HG02642 (cell line): ENCODE data around the gene SKI.

Source experiments
- ATAC-seq: cut with Tn5 transposase; IDR thresholded peaks from one replicate; pipeline ENCODE4 v1.9.1; 2021; ENCODE audit warnings: mild to moderate bottlenecking; ENCODE audit not compliant: unreplicated experiment, poor library complexity

The SKI gene

GRCh38 chr1:2228694-2229036 lies 546 bp downstream of the SKI start:
- no peak for ATAC-seq

DNA sequence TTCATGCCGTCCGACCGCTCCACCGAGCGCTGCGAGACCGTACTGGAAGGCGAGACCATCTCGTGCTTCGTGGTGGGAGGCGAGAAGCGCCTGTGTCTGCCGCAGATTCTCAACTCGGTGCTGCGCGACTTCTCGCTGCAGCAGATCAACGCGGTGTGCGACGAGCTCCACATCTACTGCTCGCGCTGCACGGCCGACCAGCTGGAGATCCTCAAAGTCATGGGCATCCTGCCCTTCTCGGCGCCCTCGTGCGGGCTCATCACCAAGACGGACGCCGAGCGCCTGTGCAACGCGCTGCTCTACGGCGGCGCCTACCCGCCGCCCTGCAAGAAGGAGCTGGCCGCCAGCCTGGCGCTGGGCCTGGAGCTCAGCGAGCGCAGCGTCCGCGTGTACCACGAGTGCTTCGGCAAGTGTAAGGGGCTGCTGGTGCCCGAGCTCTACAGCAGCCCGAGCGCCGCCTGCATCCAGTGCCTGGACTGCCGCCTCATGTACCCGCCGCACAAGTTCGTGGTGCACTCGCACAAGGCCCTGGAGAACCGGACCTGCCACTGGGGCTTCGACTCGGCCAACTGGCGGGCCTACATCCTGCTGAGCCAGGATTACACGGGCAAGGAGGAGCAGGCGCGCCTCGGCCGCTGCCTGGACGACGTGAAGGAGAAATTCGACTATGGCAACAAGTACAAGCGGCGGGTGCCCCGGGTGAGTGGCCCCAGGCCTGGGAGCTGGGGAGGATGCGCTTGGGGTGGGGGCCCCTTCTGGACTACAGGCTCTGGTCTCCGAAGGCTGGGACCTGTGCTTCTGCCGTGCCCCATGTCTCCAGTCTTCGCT lies 1.1 kb downstream of the SKI start:
- no peak for ATAC-seq

- ATAC-seq = no peak
These were observed 2.0 kb downstream of the SKI start for GRCh38 chr1:2229911-2230731.

DNA sequence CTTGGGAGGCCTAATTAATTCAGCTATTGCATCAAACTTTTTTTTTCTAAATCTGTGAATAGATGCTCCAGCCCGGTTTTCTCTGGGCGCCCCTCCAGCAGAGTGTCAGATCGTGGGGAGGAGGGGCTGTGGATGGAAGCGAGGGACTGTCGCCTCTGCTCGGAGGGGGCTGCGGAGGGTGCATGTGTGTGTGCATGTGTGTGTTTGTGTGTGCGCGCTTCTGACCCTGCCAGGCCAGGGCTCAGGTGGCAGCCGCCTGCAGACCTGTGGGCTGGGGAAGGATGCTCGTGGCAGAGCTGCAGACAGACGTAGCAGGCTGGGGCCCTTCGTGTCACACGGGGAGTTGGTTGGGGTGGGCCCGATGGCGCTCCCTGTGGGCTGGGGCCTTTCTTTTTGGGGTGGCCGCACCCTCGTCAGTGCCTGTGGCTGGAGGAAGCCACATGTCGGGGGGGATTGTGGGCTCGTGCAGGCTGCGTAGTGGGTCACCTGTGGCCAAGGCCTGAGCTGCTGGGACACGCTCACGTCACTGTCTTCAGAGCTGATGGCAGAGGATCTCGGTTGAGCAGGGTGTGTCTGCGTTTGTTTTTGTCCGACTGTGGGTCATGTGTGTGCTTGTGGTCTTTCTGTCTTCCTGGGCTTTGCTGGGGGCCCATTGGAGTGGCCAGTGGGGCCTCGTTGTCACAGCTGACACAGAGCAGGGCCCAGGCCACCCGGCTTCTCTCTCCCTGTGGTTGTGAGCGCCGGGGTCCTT lies 2.8 kb downstream of the SKI start:
- no peak for ATAC-seq

- no peak for ATAC-seq
These were observed 3.6 kb downstream of the SKI start for GRCh38 chr1:2231532-2232254.

DNA sequence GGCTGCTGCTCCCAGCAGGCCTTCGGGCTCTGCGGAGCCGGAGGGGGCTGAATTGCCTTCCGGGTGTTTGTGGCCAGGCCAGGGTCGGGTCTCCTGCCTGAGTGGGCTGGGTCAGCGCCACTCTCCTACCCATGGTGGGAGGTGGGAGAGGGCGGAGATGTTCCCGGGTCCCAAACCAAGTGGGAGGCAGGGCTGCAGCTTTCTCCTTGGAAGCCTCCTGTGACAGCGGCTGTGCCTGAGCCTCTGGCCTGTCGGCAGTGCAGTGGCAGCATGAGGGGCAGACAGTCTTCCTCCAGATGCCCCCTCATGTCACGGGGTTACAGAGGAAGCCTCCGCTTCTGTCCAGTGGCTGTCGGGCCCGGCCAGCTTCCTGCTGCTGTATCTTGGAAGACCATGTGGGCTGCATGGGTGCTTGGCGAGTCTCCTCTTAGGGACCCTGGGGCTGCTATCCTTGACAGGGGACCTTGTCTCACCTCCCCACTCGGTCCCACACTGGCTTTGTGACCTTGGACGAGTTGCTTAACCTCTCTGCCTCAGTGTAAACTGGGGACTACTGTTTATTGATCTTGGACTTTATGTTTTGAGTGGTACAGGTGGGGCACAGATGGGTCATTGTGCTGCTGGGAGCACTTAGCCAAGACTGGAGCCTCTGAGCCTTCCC lies 4.3 kb downstream of the SKI start:
- ATAC-seq = no peak

GRCh38 chr1:2232916-2233438 lies 4.9 kb downstream of the SKI start:
- ATAC-seq = no peak

DNA sequence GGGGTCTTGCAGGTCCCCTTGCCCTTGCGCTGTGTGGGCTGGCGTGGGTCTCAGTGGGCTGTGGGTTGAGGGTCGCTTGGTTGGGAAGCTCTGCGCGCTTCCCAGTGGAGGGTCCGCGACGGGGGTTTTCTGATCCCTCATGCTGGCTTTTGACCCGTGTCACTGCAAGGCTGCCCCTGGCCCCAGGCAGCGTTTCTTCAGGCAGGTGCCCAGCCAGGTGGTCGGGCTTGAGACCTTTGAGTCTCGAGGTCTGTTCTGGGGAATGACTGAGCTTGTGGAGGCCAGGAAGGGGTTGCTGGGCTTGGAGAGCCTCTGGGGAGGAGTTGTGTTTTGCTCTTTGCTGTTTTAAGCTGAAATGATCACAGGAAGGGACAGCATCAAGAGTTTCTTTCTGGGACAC lies 5.3 kb downstream of the SKI start:
- ATAC-seq = no peak

- no peak for ATAC-seq
These were observed 6.1 kb downstream of the SKI start for GRCh38 chr1:2233997-2234761.

- no peak for ATAC-seq
These were observed 6.6 kb downstream of the SKI start for GRCh38 chr1:2234762-2235113.

DNA sequence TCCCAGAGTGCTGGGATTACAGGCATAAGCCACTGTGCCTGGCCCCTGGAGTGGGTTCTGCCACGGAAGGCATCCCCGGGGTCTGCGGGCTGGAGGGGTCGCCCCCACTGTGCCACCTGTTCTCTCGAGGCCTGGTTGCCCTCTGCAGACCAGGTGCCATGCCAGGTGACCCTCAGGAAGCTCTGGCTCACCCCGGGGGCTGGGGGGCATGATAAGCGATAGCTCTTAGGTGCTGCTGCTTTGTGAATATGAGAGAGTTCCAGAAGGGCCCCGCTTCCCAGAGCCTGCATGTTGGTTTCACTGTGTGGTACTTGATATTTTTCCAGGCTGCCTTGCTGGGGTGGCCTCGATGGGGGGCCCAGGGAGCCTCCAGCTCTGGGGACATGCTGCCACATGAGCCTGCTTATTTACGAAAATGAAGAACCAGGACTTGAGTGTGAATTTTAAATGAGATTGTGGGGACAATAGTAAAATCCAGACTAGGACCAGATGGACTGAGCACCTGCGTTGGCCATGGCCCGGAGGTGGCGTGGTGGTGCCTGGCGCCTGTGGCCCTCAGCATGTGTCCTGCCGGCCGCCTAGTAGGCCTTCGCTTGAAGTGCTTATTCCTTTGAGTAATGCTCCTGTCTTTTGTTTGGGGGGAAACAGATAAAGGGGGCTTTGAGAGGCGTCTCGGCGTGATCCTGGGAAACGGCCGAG lies 7.3 kb downstream of the SKI start:
- no peak for ATAC-seq

DNA sequence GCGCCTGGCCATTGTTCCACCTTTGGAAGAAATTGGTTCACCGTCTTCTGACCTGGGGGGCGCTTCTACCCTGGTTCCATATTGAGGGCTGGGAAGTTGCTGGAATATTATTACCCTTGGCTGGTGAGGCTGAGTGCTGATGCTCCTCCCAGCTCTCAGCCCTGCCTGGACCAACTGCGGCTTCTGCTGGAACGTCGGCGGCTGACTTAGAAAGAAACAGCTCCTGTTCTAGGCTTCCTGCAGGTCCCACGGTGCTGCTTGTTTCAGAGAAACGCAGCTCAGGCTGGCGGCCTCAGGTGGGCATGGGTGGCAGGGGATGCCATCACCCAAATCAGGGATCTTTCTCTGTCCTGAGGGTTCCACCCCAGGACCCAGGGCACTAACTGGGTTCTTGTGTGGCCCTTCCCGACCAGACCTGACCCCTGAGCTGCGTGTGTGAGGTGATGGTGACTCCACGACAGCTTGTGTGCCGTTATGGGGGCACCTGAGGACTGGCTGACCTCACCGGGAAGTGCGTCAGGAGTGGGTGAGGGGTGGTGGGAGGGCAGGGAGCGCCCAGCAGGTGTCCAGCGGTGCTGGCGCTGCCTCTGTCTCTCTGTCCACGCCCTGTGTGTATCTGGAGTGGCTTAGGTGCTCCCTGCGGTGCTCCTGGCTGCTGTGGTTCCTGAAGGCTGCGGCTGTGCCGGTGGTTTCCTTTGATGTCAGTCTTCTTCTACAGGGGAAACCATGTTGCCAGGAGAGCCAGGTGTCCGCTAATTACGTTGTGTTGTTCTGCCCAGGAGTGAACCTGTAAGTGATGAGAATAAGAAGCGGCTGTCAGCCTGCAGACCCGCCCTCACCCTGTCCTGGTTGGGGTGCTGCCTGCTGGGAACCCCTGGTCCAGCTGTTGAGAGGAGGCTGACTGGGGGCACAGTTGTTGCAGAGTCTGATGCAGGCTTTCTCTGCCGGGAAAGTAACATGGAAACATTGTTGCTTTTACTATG lies 8.9 kb downstream of the SKI start:
- no peak for ATAC-seq

DNA sequence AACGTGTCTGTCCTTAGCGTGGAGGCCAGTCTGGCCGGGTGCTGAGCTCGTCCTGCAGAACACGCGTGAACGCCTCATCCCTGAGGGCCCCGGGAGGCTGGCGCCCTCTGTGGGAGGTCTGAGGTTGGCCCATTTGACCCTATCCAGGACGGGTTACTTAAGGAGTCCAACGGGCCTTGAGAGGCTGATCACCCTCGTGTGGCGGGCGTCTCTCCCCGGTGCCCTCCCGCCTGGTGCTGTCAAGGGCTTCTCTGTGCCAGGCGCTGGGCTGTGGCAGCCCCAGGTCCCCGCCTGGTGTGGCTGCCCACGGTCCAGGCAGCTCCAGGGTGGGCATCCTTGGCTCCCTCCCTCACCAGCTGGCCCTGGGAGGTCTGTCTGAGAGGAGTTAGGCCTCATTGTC lies 9.7 kb downstream of the SKI start:
- ATAC-seq = no peak

DNA sequence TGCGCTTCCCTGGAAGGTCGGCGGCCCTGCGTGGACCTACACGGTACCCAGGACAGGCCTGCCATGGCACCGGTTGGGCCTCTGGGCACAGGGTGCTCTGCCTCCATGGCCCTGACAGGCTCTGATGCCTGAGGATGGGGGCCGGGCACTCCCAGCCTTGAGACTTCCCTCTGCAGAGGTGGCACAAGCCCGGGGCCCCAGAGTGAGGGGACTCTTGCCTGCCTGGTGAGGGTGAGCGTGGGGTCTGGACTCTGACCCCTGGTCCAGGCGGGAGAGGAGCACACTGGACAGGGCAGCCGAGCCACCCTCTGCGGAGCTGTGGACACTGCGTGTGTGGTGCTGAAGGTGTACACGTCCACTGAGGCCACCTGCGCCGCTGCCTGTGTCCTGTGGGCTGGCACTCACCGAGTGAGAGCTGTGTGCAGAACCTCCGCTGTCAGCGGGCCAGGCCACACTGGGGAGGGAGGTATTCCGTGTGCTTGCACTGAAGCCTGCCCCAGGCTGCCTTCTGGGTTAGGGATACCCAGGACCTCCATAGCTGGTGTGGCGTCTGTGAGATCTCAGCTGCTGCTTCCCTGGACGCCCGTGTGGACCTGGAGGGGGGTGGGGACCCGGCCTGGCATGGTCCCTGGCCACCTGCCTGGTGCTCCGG lies 10.4 kb downstream of the SKI start:
- ATAC-seq = no peak

DNA sequence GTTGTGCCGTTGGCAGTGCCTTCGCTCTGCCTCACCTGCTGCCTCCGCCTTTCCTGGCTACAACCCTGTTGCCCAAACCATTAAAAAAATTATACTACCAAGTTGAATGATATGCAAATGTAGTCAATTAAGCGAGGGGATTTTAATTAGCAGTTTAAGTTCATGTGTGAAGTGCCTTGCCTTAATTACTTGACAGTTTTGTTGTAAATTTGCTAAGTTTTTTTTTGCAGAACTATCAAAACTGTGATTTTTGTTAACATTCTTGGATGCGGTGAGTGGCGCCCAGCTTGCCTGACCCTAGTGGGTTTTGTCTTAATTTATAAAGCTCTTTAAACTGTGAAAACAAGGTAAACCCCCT lies 10.9 kb downstream of the SKI start:
- ATAC-seq = no peak

DNA sequence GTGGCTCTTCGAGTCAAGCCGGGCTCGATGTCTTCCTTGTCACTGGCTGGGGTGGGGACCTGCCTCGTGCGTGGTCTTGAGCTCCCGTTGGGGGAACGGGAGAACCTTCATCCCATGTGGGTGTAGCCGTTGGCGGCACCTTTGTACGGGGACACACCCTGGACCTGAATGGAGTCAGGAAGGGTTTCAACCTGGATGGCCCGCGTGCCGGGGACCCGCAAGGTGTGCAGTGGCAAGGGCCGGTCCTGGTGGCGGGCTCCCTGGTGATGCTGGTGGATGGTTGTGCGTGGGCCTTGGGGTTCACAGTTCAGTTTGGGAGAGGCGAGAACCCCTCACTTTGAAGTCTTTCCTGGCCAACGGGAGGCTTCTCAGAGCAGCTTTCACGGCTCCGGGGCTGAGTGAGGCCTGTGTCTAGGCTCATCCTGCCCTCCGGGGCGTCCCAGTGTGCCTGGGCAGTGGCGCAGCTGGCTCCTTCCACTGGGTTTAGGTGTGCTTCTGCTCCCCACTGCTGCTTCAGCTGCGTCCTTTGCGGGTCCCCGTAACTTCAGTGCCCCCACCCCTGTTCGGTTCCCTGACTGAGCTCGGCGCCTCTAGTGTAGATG lies 11.4 kb downstream of the SKI start:
- no peak for ATAC-seq
